GM18868 (cell line): ENCODE measurements around the gene GPANK1.

Experiments
- ATAC-seq: cut with Tn5 transposase; IDR thresholded peaks from one replicate; pipeline ENCODE4 v1.9.1; 2021; ENCODE audit warnings: mild to moderate bottlenecking, moderate library complexity; ENCODE audit not compliant: unreplicated experiment

GPANK1 gene

GRCh38 chr6:31691564-31692108 is 26.8 kb upstream of the GPANK1 start:
- ATAC-seq: no peak

GRCh38 chr6:31691078-31691463 is 26.3 kb upstream of the GPANK1 start:
- no peak for ATAC-seq

DNA sequence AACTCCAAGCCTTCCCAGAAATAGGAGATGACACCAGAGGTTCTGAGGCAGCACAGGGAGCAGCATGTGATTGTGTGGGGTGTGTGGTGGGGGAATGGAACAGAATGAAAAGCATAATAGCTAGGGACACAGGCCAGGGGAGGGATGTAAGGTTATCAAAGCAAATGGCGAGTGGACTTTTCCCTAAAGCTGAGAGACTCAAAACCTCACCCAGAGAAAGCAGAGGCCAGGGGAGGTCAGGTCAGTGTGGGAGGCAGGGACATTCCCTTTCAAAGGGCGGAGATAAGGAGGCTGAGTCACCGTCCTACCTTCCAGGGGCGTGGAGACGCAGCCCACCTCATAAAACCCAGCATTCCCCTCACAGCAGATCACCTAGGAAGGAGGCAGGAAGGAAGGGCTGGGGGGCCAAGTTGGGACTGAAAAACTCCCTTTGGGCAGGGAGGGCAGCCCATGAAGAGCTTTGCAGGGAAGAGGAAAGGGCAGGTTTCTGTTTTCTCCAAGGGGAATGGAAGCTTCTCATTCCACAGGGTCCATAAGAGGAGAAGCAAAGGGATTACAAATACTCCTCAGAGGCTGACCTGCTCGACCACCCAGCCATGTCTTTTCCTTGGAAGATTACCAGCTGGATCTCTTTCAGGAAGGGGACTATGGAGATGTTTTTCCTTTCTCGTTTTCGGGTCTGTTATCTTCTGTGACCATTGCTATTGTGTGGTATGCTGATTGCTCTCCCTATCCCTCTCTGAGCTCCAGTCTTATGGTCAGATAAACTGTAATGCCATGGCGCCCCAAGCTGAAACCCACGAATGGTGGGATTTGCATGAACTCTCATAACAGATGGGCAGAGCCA is 25.7 kb upstream of the GPANK1 start:
- ATAC-seq: no peak

DNA sequence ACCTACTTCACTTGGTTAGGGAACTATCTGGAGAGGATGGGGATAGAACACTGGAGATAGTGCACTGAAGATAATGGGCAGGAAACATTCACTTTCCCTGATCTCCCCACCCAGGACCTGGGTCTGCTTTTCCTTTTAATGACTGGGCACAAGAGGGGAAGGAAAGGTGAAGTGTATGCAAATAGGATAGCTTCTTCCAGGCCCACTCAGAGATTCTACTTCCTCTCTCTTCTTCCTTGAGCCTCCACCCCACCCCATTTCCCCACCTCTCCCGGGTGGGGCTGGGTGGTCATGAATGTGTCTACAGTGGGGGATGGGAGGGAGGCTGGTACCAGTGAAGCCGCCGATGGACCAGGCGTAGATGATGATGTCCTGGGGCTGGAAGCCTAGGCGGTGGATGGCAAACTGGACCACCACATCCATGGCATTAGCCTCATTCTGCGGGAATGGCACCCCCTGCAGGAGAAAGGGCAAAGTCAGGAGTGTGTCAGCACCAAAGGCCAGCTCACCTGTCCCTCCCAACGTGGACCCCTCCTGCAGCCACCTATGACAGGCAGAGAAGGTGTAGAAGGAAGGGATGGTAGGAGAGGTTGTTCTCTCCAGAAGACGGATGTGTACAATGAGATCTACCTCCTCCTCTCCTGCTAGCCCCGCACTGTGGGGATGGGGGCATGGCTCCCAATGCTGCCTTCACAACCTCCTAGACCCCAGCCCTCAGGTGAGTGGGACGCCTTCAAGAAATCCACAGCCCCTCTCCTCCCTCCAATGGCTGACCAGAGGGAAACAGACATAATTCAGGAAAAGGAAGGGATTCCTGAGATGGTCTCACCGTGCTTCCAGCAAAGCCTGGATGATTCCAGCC is 24.7 kb upstream of the GPANK1 start:
- ATAC-seq: no peak

DNA sequence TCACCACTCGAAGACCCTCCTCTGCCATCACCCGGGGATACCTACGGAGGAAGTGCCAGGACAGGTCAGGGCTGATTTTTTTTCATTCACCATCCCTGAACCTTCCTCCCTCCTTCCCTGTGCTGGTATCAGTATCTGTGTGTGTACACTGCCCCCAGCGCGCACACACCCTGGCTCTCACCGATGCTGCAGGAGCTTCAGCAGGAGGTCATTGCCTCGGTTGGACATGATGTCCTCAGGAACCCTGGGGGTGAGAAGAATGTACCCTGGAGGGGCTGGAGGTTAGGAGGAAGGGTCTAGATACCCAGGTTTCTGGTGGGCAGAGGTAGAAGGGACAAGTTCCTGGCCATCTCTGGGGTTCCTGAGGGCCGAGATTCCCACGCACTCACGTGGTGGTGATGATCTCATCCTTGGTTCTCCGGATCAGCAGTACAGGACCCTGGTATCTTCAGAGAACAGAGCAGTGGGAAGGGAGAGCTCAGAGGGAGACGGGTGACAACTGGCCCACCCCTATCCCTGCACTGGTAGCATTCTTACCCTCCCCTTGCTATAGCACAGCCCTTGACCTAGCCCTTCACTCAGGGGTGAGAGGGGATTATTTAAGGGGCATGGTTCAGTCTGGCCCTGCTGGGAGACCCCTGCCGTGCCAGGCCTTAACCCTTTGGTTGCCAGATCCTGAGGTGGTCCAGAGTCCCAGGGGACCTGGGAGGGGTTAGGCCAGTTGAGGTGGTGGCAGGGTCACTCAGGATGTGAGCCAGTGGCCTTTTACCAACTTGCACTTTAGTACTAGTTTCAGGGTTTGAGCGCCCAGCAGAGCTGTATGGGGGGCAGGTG is 23.3 kb upstream of the GPANK1 start:
- ATAC-seq: no peak

DNA sequence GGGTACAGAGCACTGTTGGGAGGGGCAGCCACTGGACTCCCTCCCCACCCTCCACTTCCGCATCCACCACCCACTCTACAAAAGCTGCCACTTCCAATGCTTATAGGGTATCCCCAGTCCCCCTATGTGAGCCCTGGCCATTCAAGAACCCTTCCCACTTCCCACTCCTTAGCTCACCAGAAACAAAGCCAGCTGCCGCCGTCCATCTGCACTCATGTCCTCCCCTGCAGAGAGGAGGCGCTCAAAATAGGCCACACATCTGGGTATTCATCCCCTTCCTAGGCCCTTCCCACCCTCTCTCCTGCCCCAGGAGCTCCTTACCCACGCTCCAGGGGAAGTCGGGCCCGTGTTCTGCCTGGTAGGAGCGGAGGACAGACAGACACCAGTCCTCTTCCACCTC is 22.5 kb upstream of the GPANK1 start:
- ATAC-seq: no peak

- no peak for ATAC-seq
These were observed 21.7 kb upstream of the GPANK1 start for GRCh38 chr6:31686483-31686882.

DNA sequence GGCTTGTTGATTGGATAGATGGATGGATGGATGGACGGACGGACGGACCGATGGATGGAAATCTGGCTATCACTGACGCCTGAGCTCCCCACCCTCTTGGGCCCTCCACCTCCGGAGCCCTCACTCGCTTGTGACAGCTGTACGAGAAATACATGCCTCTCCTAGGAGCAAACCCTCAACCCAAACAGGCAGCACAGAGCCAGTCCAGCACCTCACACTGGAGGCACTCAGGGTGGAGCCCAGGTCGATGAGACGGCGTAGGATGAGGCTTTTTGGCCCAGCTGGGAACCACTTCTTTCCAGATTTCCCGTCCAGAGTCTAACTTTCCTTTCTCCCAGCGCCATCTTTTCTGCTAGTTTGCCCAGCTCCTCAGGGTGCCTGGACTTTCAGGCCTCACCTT is 18.8 kb upstream of the GPANK1 start:
- ATAC-seq: no peak

GRCh38 chr6:31681135-31681671 is 16.4 kb upstream of the GPANK1 start:
- no peak for ATAC-seq

DNA sequence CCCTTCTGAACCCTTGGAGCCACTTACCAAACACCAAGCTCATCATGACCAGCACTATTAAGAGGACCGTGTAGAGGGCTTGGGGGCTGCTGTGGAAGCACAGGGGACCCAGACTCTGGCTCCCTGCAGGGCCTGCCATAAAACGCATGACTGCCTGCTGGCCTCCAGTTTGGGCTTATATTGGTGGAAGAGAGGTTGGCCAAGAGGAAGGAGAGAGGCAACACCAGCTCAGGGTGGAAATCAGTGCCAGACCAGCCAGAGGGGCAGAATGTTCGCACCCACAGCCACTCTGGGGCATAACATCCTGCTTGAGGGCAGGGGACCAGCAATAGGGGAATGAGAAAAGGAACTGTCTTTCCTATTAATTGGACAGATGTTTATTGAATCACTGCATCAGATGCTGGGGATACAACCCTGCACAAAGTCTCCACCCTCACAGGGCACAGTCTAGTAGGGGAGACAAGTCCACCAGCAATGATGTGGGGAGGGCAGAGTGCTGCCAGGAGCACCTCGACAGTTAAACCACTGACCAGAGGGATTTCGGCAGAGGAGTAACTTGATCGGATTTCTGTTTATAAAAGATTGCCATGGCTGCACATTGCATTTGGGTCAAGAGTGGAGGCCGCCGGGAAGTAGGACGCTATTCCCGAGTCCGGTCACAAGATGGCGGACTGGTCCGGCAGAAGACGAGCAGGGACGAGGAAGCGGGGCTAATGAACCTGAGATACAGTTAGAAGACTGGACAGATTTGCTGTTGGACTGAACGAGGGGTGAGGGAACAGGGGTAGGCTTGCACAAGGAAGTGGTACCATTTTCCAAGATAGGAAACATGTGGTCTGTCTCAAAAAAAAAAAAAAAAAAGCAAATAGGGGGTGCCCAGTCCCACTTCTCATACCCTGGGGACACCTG is 15.7 kb upstream of the GPANK1 start, which contains the start of gene LY6G5C:
Gene LY6G5C (minus strand): TSS at position 842 of the 909 bp plus-strand sequence. CDS start 694 bp downstream, at position 148.
- ATAC-seq: no peak

GRCh38 chr6:31677955-31678354 is 13.2 kb upstream of the GPANK1 start:
- ATAC-seq: no peak

DNA sequence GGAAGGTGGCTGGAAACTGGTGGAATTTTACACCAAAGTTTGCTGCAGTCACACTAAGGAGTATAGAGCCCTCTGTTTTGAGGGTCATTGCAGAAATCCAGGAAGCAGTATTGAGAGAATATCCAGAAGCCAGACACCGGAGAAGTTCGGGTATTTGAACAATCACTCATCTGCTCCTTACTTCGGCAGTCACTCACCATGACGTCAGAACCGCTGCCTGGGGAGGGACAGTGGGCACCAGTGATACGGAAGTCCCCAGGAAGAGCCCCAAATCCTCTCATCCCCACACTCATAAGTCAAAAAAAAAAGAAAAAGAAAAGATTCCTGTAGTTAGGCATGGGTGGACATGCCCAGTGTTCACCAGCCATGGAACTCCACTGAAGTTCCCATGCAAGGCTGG is 12.1 kb upstream of the GPANK1 start:
- no peak for ATAC-seq

GRCh38 chr6:31676322-31676903 is 11.6 kb upstream of the GPANK1 start:
- no peak for ATAC-seq

GRCh38 chr6:31669676-31670075 is 4.9 kb upstream of the GPANK1 start, which contains the start of gene LY6G5B:
TSS of gene LY6G5B (plus strand) at chr6:31669976. CDS start at chr6:31670951, 975 bp downstream.
- ATAC-seq: no peak

DNA sequence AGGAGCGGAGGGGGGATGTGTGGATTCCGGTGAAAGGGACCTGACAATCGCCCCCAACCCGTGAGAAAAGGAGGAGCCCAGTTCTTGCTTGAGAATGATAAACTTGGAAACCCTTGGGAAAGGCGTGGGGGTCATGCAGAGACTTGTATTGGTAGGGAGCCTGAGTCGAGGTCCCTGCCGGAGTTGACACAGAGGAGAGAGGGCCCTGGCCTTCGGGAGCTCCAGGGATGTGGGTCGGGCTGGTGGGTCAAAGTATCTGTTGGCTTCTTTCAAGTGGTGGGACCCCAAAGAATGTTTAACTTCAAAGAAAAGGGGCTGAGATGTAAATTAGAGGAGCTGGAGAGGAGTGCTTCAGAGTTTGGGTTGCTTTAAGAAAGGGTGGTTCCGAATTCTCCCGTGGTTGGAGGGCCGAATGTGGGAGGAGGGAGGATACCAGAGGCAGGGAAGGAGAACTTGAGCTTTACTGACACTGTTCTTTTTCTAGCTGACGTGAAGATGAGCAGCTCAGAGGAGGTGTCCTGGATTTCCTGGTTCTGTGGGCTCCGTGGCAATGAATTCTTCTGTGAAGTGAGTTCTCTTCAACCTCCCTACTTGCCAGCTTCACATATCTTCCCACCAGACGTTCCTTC is 1.7 kb upstream of the GPANK1 start:
- ATAC-seq: no peak

DNA sequence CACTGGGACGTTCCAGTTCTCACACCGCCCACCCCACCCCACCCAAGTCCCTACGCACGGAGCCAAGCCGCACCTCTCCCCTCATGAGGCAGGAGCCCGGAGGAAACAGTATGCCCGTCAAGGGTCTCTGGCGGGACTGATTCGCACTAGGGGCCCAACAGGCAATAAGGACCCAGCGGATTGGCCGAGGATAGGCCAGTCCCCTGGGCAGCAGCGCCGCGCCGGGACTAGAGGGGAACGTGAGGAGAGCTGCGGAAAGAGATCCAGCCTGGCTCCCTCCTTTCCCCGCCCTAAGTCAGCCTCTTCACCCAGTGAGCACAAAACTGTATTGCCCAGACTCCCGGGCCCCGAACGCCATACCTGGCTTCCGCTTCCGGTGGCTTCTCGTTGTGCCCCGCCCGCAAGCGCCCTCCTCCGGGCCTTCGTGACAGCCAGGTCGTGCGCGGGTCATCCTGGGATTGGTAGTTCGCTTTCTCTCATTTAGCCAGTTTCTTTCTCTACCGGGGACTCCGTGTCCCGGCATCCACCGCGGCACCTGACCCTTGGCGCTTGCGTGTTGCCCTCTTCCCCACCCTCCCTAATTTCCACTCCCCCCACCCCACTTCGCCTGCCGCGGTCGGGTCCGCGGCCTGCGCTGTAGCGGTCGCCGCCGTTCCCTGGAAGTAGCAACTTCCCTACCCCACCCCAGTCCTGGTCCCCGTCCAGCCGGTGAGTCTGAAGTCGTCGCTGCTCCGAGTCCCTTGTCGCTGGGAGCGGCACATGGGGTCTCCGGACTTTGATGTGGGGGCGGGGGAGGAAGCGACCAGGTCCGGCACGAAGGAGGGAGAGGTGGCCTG is 922 bp upstream of the GPANK1 start, which contains the start of gene CSNK2B:
Gene CSNK2B (plus strand): TSS at position 580 of the 836 bp plus-strand sequence. CDS start 752 bp downstream, outside the sequence.
- ATAC-seq: peak; percentile 74
